HG03135 (cell line): Measurements from ENCODE around the gene PHF5A.
"Not testable (repeated sequence)": the region's sequence is repeated elsewhere in the genome, so short reads cannot be mapped to it uniquely, and the experiment has no call there.

Source experiments
- ATAC-seq: cut with Tn5 transposase; IDR thresholded peaks from one replicate; pipeline ENCODE4 v1.9.1; 2021; ENCODE audit warnings: mild to moderate bottlenecking, moderate library complexity; ENCODE audit not compliant: unreplicated experiment

Gene PHF5A

GRCh38 chr22:41447435-41448188 lies 20.9 kb downstream of the PHF5A start:
- ATAC-seq, result no peak

- ATAC-seq, result peak; percentile 37
Observed at GRCh38 chr22:41446639-41447434, 21.7 kb downstream of the PHF5A start, which contains the start of gene TOB2. TOB2 (minus strand) TSS chr22:41446801; CDS start chr22:41437345, 9,456 bp downstream.

- ATAC-seq, result no peak
Observed at GRCh38 chr22:41446057-41446501, 22.4 kb downstream of the PHF5A start.

- no peak for ATAC-seq
Observed at GRCh38 chr22:41445129-41446056, 23.1 kb downstream of the PHF5A start.

- peak; percentile 42 for ATAC-seq
Observed at GRCh38 chr22:41444360-41445128, 23.9 kb downstream of the PHF5A start.

GRCh38 chr22:41442240-41442792 lies 26.2 kb downstream of the PHF5A start:
- no peak for ATAC-seq

- not testable (repeated sequence) for ATAC-seq
Observed at GRCh38 chr22:41440511-41440910, 28.0 kb downstream of the PHF5A start.

- ATAC-seq, result no peak
Observed at GRCh38 chr22:41437198-41437597, 31.3 kb downstream of the PHF5A start.

GRCh38 chr22:41436322-41437113 lies 32.0 kb downstream of the PHF5A start:
- no peak for ATAC-seq

- ATAC-seq, result no peak
Observed at GRCh38 chr22:41435560-41435959, 32.9 kb downstream of the PHF5A start.

- not testable (repeated sequence) for ATAC-seq
Observed at GRCh38 chr22:41434361-41435003, 34.0 kb downstream of the PHF5A start.

GRCh38 chr22:41433480-41433879 lies 35.0 kb downstream of the PHF5A start:
- ATAC-seq, result not testable (repeated sequence)

- no peak for ATAC-seq
Observed at GRCh38 chr22:41431656-41432055, 36.8 kb downstream of the PHF5A start.

- no peak for ATAC-seq
Observed at GRCh38 chr22:41429951-41430332, 38.5 kb downstream of the PHF5A start.

GRCh38 chr22:41429232-41429950 lies 39.1 kb downstream of the PHF5A start:
- ATAC-seq, result no peak

GRCh38 chr22:41425660-41426365 lies 42.7 kb downstream of the PHF5A start:
- no peak for ATAC-seq

- no peak for ATAC-seq
Observed at GRCh38 chr22:41418717-41419116, 49.8 kb downstream of the PHF5A start.
